SW480 (cell line): ENCODE measurements around the gene KMT2A.
"Not testable (repeated sequence)": the region's sequence is repeated elsewhere in the genome, so short reads cannot be mapped to it uniquely, and the experiment has no call there.

Source experiments
- DNase-seq: peaks from one replicate; pipeline ENCODE4 v3.0.0-alpha.2; 2016; ENCODE audit warnings: low spot score

The KMT2A gene

DNA sequence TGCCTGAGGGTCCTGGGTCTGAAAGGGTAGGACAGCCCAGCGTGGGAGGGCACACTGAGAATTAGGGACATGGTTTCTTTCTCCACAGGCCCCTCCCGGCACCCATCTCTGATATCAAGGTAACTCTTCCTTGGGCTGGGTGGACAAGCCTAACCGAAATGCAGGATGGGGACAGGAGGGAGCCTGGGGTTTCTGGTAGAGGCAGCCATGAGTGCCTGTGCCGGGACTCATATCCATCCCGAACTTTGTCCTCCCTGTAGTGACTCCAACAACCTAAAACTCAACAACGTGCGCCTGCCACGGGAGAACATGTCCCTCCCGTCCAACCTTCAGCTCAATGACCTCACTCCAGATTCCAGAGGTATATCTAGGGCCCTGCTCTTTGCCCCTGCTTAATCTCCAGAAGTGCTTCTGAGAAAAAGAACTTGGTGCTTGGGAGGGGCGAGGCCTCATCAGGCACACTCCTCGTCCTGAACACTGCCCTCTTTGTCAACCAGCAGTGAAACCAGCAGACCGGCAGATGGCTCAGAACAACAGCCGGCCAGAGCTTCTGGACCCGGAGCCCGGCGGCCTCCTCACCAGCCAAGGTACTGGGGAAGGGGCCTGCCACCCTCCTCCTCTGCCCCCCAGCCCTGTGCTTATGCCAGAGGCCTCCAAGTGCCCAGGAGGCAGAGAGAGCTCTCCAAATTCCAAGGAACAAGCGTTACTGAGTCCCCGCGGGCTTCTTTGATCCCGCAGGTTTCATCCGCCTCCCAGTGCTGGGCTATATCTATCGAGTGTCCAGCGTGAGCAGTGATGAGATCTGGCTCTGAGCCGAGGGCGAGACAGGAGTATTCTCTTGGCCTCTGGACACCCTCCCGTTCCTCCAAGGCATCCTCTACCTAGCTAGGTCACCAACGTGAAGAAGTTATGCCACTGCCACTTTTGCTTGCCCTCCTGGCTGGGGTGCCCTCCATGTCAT is 97.8 kb downstream of the KMT2A start:
- DNase-seq: peak; percentile 13

- DNase-seq: no peak
Observed at GRCh38 chr11:118535261-118535660, 99.0 kb downstream of the KMT2A start.

DNA sequence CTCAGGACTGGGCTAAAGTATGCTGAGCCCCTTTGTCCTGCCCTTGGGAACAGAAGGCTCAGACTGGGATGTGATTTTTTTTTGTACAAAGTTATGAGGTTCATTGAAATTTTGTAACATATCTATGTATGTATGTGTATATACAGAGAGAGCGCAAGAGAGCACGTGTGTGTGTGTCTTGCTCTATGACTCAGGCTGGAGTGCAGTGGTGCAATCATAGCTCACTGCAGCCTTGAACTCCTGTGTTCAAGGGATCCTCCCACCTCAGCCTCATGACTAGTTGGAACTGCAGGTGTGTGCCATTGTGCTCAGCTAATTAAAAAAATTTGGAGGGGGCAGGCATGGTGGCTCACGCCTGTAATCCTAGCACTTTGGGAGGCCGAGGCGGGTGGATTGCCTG is 100.4 kb downstream of the KMT2A start:
- no peak for DNase-seq

GRCh38 chr11:118537409-118537980 is 101.2 kb downstream of the KMT2A start:
- DNase-seq: no peak

DNA sequence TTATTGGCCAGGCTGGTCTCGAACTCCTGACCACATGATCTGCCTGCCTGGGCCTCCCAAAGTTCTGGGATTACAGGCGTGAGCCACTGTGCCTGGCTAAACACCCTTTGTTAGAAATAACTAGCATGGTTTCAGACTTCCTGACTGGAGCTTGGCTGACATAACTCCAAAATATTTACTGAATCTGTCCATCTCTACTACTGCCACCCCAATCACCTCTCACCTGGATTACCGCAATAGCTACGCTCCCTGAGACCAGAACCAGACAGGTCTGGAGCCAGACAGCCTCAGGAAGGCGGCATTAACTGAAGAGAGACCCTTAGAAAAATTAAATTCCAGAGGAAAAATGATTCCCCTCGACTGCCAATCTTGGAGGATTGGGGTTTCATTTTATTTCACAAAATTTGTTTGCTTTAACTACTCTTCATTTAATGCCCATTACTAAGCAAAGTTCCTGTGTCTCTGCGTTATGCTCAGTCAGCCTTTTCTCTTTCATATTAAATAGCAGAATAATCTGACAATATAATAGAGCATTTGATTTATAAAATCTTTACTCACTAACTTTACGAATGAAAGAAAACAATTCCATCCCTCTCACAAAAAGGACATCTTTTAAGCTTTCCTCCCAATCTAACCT is 107.8 kb downstream of the KMT2A start:
- DNase-seq: no peak

DNA sequence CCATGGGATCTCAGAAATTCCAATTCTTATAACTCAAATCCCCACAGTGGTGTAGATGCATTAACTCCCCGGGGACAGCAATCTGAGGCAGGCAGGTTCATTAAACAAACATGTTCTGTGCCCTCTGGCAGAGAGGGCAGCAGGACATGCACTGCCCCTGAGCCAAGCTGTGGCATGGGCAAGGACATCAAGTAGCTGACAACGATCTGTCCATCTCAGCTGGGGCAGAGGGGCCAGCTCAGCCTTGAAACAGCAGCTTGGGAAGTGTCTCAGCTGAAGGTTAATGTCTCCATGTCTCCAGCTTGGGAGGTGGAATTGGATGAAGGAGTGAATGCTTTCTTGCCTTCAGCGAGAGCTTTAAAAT is 108.3 kb downstream of the KMT2A start:
- no peak for DNase-seq

DNA sequence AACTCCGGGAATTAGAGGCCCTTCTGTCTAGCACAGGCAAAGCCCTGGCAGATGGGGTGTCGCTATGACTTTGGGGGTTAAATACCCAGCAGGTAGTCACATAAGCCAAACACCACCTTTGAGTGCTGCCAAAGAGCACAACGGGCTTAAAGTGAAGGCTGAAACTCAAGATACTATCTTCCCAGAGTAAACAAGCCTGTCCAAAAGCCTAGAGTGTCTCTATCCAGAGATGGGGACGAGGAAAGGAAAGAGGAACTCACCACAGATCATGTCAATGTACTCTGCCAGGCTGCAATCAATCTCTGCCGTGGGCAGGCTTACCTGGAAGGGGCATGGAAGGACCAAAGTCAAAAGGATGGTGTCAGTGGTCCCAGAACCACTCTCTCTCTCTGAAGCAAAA is 109.2 kb downstream of the KMT2A start:
- DNase-seq: no peak

GRCh38 chr11:118547132-118547531 is 110.8 kb downstream of the KMT2A start:
- DNase-seq: no peak

DNA sequence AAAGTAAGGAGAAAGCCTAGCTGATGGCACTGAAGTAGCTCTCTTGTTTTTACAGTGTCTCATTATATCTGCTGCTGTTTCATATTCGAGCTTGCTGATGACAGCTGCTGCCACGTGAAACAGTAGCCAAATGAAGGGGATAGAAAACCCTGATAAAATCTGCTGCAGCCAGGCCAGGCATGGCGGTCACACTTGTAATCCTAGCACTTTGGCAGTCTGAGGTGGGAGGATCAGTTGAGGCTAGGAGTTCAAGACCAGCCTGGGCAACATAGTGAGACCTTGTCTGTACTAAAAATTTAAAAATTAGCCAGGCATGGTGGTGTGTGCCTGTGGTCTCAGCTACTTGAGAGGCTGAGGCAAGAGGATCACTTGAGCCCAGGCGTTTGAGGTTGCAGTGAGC is 116.0 kb downstream of the KMT2A start:
- no peak for DNase-seq

DNA sequence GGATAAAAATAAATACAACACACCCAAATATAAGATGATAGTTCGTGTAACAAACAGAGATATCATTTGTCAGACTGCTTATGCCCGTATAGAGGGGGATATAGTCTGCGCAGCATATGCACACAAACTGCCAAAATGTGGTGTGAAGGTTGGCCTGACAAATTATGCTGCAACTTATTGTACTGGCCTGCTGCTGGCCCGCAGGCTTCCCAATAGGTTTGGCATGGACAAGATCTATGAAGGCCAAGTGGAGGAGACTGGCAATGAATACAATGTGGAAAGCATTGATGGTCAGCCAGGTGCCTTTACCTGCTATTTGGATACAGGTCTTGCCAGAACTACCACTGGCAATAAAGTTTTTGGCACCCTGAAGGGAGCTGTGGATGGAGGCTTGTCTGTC is 124.5 kb downstream of the KMT2A start:
- no peak for DNase-seq

DNA sequence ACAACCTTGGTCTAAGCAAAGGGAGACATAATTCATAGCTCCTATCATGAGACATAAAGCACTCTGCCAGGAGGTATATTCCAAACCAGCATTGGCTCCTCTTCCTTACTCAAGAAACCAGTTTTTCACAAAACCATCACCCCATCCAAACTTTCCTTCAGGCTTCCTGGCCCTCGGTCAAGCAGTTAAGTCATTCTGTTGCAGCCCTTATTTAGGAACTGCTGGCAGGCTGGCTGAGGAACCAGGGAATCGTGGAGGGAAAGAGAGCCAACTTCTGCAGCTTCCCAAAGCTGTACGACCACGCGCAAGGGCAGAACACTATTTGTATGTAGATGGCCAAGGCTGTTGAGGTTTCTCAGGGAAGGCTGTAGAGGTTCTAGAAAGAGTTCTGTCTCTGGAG is 128.8 kb downstream of the KMT2A start:
- no peak for DNase-seq

DNA sequence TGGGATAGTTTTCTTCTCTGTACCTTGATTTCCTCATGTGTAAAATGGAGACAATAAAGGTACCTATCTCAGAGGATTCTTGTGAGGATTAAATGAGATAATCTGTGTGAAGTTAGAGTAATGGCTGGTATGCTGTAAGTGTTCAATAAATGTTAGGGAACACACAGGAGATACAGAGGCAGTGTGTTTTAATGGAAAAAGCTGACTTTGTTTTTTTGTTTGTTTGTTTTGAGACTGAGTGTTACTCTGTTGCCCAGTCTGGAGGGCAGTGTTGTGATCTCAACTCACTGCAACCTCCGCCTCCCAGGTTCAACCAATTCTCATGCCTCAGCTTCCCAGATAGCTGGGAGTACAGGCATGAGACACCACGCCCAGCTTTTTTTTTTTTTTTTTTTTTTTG is 133.4 kb downstream of the KMT2A start:
- DNase-seq: no peak

DNA sequence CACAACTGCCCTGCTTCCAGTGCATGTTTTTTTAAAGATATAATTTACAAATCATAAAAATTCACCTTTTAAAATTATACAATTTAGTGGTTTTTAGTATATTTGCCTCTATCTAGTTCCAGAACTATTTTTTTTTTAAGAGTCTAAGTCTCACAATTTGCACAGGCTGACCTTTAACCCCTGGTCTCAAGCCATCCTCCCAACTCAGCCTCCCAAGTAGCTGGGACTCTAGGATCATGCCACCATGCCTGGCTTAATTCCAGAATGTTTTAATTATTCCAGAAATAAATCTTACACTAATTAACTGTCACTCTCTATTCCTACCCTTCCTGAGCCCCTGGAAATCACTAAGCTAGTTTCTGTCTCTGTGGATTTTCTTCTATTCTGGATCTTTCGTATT is 134.5 kb downstream of the KMT2A start:
- no peak for DNase-seq

GRCh38 chr11:118571701-118572060 is 135.4 kb downstream of the KMT2A start:
- not testable (repeated sequence) for DNase-seq

GRCh38 chr11:118572061-118572980 is 136.0 kb downstream of the KMT2A start, which contains the start of gene ARCN1:
TSS of gene ARCN1 (plus strand) at chr11:118572409. CDS start at chr11:118572548, 139 bp downstream.
- DNase-seq: peak; percentile 76

DNA sequence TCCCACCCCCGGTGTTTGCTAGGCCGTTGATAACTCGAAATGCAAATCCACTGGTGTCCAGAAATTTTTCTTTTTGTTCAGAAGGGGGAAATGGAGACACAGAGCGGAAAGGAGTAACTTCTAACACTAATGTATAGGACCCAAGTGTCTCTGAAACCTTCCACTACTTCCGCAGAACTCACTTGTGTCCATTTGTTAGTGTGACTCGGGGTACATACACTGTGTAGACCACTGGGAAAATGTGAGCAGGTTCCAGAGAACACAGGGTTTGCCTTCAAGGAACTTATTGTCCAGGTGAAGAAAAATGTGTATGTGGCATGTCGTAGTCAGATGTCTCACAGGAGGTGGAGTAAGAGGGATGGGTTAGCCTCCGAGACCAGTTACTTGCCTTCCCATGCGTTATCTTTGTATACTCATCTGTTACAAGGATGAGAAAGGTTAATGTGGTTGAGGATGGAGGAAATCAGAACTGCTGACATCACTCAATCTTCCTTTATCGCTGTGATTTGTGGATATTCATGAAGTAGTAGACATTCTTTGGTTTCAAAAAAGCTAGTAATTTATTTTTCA is 136.8 kb downstream of the KMT2A start:
- peak; percentile 29 for DNase-seq

DNA sequence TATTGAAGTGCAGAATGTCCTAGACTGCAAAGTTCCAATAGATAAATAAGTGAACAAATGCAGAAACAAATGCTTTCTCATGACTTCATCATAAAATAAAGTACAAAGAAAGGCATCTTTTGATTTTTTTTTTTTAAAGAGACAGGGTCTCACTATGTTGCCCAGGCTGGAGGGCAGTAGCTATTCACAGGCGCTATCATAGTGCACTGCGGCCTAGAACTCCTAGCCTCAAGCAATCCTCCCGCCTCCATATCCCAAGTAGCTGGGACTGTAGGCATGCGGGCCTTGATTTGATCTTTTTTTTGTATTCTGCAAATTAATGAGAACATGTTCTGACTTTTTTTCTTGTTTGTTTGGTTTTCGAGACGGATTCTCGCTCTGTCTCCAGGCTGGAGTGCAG is 138.3 kb downstream of the KMT2A start:
- DNase-seq: no peak
